ENCODE data around the gene CDHR4. TPM values are rescaled to one million over a fixed set of nuclear protein-coding genes. Genes with fewer than 3 reads are reported as not detected.

Gene CDHR4
- total and polyA plus RNA-seq, 11 donors = not detected

- H3K27me3 ChIP-seq = no peaks in the 10 kb centered on the region
- no peaks in the 10 kb centered on the region for H3K9me3 ChIP-seq
- intact Hi-C loops (cut with DNase I) = no loop called here
- TF ChIP-seq POLR2A (IDR thresholded peaks at IDR 0.05) (no peak), CTCF (IDR thresholded peaks at IDR 0.05) (no peak)
- peaks cover 0 to 54% (median 39%) of the 10 kb centered on the region in 9 donors for H3K36me3 ChIP-seq
- no peak overlapping the region for H3K4me3 ChIP-seq
- H3K4me1 ChIP-seq = peaks cover 0 to 14% (median 0%) of the 10 kb centered on the region in 12 donors
- H3K27ac ChIP-seq = no peak overlapping the region
- DNase-seq (no peak), ATAC-seq (no peak)
- 89 to 93% (median 91%) methylated on average over 13 of the region's 13 CpGs for WGBS, 4 donors
Observed at GRCh38 chr3:49747792-49748480, 51.7 kb downstream of the CDHR4 start.

GRCh38 chr3:49745986-49746385, 53.7 kb downstream of the CDHR4 start:
- Histone ChIP-seq H3K4me3 (no peak overlapping the region), H3K9me3 (no peaks in the 10 kb centered on the region), H3K4me1 (peaks cover 0 to 14% (median 0%) of the 10 kb centered on the region in 12 donors), H3K27ac (no peak overlapping the region), H3K36me3 (peaks cover 0 to 72% (median 54%) of the 10 kb centered on the region in 9 donors), H3K27me3 (no peaks in the 10 kb centered on the region)
- intact Hi-C loops (cut with DNase I) = no loop called here
- TF ChIP-seq POLR2A (IDR thresholded peaks at IDR 0.05) (no peak), CTCF (IDR thresholded peaks at IDR 0.05) (no peak)
- ATAC-seq (no peak), DNase-seq (no peak)
- WGBS, 4 donors = 85 to 96% (median 93%) methylated on average over 2 of the region's 2 CpGs

Small RNAs within 50 kb of the gene (microRNA-seq; reads per million reads assigned to microRNA genes)
- 0 to 1.3 (median 0.30) reads per million in 4 donors for gene MIR5193

Other genes starting within 250 kb of the CDHR4 start
- gene BSN, start 245.4 kb downstream of the CDHR4 start, total RNA-seq = 1 to 10 TPM in 5 of 9 donors, under 1 TPM in 4; 0.12 to 1.6 (median 1.0) TPM
- gene BSN, start 245.4 kb downstream of the CDHR4 start, polyA plus RNA-seq = under 1 TPM; 0.19 to 0.42 TPM
- gene APEH, start 125.5 kb downstream of the CDHR4 start, total RNA-seq = 100 to 1,000 TPM in 6 of 9 donors, 10 to 100 TPM in 3; 74.6 to 136 (median 105) TPM
- gene APEH, start 125.5 kb downstream of the CDHR4 start, polyA plus RNA-seq = 10 to 100 TPM; 18.3 to 84.9 TPM
- gene MST1, start 110.4 kb downstream of the CDHR4 start, total RNA-seq = 10 to 100 TPM in 1 of 9 donors, 1 to 10 TPM in 8; 1.8 to 29.4 (median 3.2) TPM
- 1 to 10 TPM; 2.0 to 4.4 TPM for gene MST1, start 110.4 kb downstream of the CDHR4 start, polyA plus RNA-seq
- 10 to 100 TPM; 44.6 to 61.4 (median 49.5) TPM for gene RNF123, start 110.3 kb downstream of the CDHR4 start, total RNA-seq
- gene RNF123, start 110.3 kb downstream of the CDHR4 start, polyA plus RNA-seq = 10 to 100 TPM; 27.7 to 28.5 TPM
- gene AMIGO3, start 80.2 kb downstream of the CDHR4 start, total RNA-seq = 1 to 10 TPM in 1 of 9 donors, under 1 TPM in 2, not detected in 6; 0.14 to 1.4 (median 0.40) TPM
- under 1 TPM; 0.69 to 0.76 TPM for gene AMIGO3, start 80.2 kb downstream of the CDHR4 start, polyA plus RNA-seq
- 10 to 100 TPM in 8 of 9 donors, 1 to 10 TPM in 1; 9.4 to 21.8 (median 13.7) TPM for gene GMPPB, start 75.9 kb downstream of the CDHR4 start, total RNA-seq
- 10 to 100 TPM in 1 of 2 donors, 1 to 10 TPM in 1; 7.6 to 53.7 TPM for gene GMPPB, start 75.9 kb downstream of the CDHR4 start, polyA plus RNA-seq
- 10 to 100 TPM; 12.6 to 36.6 (median 20.4) TPM for gene IP6K1, start 13.3 kb downstream of the CDHR4 start, total RNA-seq
- gene IP6K1, start 13.3 kb downstream of the CDHR4 start, polyA plus RNA-seq = 10 to 100 TPM in 1 of 2 donors, 1 to 10 TPM in 1; 8.9 to 29.3 TPM
- gene INKA1, start 3.4 kb upstream of the CDHR4 start, total RNA-seq = 1 to 10 TPM; 1.1 to 5.0 (median 3.3) TPM
- gene INKA1, start 3.4 kb upstream of the CDHR4 start, polyA plus RNA-seq = 1 to 10 TPM; 3.0 to 4.2 TPM
- 10 to 100 TPM; 13.7 to 72.1 (median 22.1) TPM for gene UBA7, start 14.1 kb upstream of the CDHR4 start, total RNA-seq
- gene UBA7, start 14.1 kb upstream of the CDHR4 start, polyA plus RNA-seq = 10 to 100 TPM in 1 of 2 donors, 1 to 10 TPM in 1; 8.5 to 22.8 TPM
- gene TRAIP, start 56.7 kb upstream of the CDHR4 start, total RNA-seq = 1 to 10 TPM in 3 of 9 donors, under 1 TPM in 5, not detected in 1; 0.37 to 6.3 (median 0.99) TPM
- gene TRAIP, start 56.7 kb upstream of the CDHR4 start, polyA plus RNA-seq = 1 to 10 TPM in 1 of 2 donors, under 1 TPM in 1; 0.72 to 1.3 TPM
- not detected for gene CAMKV, start 70.0 kb upstream of the CDHR4 start, total RNA-seq
- not detected for gene CAMKV, start 70.0 kb upstream of the CDHR4 start, polyA plus RNA-seq
- gene MST1R, start 104.0 kb upstream of the CDHR4 start, total RNA-seq = 1 to 10 TPM in 8 of 9 donors, under 1 TPM in 1; 0.79 to 8.9 (median 1.8) TPM
- 1 to 10 TPM; 1.0 to 2.5 TPM for gene MST1R, start 104.0 kb upstream of the CDHR4 start, polyA plus RNA-seq
- gene MON1A, start 129.9 kb upstream of the CDHR4 start, total RNA-seq = 10 to 100 TPM in 2 of 9 donors, 1 to 10 TPM in 7; 4.8 to 13.0 (median 7.7) TPM
- gene MON1A, start 129.9 kb upstream of the CDHR4 start, polyA plus RNA-seq = 10 to 100 TPM in 1 of 2 donors, 1 to 10 TPM in 1; 5.2 to 16.3 TPM
- gene RBM6, start 140.3 kb upstream of the CDHR4 start, total RNA-seq = 10 to 100 TPM; 21.1 to 41.4 (median 32.6) TPM
- gene RBM6, start 140.3 kb upstream of the CDHR4 start, polyA plus RNA-seq = 10 to 100 TPM; 27.6 to 75.1 TPM

Measured in heart left ventricle (tissue), 16 donors.